ENCODE data around the gene ADD2.

DNA sequence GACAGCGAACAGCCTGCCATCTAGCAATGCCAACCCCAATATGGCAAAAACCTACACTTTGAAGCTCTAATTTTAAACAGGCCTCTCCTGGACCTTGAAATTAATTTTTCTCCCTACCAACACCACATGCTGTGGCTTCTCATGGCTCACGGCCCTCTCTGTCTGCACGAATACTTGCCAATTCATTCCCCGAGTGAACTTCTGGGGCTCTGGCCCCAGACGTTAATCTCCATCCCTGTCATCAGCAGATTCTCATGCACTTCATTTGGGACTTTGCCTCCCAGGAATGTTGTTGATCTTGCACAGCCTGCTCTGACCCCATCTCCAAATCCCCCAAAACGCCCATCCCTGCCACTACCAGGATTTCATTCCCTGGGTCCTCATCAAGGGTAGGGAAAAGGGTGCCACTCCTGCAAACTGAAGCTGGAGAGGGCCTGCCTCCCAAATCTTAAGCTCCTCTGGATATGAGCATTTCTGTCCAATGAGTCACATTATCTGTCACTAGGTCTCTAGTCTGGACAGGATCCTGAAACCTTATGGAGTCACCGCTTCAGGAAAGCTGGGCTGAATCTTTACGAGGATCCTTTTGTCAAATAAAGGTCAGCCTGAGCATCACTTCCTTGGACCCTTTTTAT is 12.0 kb upstream of the ADD2 start:
- TF ChIP-seq POLR2A (IDR thresholded peaks at IDR 0.05; ENCODE audit: low read length): no peak
- no peak for TF ChIP-seq GATA1 (IDR thresholded peaks at IDR 0.05; ENCODE audit: low read depth, low read length)

Data from erythroblast (primary cell).